GM18505 (cell line): ENCODE data around the gene CDKAL1.
"Not testable (repeated sequence)": the region's sequence is repeated elsewhere in the genome, so short reads cannot be mapped to it uniquely, and the experiment has no call there.

ENCODE experiments used
- ATAC-seq: cut with Tn5 transposase; IDR thresholded peaks from one replicate; pipeline ENCODE4 v1.9.1; 2021; ENCODE audit not compliant: unreplicated experiment
- POLR2A ChIP-seq: IDR thresholded peaks from 4 replicates; pipeline ENCODE4 v1.6.1; 2011; ENCODE audit warnings: borderline replicate concordance; ENCODE audit not compliant: insufficient read depth, insufficient read length; ENCODE audit errors: extremely low read depth

CDKAL1 gene

DNA sequence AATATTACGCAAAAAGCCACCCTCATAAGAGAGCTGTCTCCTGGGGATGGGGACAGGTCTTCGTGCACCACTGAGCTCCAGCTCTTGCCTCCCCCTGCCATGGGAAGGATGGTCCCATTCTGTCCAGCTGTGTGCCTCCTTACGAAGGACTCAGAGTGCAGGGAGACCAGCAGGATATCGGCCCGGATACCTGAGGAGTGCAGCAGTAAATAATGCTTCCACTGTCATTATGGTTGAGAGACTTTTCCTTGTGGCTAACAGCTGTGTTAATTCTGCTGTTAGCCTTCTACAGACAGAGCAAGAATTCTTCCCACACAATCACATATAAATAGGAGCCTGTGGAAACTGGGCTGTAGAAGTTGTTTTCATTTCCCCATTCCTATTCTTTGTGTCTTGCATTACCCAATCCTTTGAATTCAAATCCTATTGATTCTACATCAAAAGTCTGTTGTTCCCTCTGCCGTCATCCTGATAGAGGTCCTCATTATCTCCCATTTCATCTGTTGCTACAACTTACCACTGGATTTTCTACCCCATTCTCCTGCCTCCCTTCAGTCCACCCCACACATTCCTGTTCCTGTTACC, 694.7 kb downstream of the CDKAL1 start:
- ATAC-seq = no peak

DNA sequence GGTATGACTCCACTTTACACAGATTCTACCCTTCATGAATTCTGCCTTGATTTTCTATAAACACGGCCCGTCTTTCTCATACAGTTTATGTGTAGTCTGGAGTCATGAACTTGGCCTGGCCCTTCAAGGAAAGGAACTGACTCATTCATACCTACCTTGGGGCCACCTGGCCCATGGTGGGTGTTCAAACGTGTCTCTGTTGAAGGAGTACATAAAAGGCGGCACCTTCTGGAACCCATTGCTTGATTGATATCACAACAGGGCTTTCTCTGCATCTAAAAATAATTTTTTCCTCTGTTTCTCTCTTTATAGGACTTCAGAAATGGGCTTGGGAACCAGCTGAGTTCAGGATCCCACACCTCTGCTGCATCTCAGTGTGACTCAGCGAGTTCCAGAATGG, 696.3 kb downstream of the CDKAL1 start:
- no peak for TF ChIP-seq POLR2A
- ATAC-seq = no peak

More for the DNA sequence above, 694.7 kb downstream of the CDKAL1 start:
- no peak for TF ChIP-seq POLR2A

DNA sequence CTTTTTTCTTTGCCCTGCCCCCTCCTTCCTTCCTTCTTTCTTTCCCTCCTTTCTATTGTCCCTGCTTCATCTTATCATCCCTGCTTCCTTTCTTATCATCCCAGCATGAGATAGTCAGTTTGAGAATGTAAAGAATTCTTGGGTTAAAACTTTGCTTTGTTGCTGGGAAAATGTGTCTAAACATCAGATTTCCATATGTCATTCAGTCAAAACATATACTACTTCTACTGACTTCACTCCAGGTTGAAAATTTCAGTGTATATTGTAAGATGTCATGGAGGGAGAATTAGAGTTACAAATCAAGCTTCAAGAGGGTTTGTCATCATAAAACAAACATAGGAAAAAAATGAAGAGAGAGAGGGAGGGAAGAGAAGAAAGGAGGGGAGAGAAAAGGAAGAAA, 700.9 kb downstream of the CDKAL1 start:
- no peak for TF ChIP-seq POLR2A
- ATAC-seq = no peak

DNA sequence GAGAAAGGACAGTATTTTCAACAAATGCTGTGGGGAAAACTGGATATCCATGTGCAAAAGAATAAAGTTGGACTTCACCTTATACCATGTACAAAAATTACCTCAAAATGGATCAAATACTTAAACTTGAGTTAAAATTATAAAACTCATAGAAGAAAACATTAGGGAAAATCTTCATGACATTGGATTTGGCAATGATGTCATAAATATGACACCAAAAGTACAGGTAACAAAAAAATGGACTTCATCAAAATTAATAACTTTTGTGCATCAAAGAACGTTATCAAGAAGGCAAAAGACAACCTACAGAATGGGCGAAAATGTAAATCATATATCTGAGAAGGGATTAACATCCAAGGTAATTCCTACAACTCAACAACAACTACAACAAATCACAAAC, 704.0 kb downstream of the CDKAL1 start:
- no peak for ATAC-seq
- TF ChIP-seq POLR2A = no peak

GRCh38 chr6:21240709-21241108, 706.5 kb downstream of the CDKAL1 start:
- ATAC-seq = no peak

DNA sequence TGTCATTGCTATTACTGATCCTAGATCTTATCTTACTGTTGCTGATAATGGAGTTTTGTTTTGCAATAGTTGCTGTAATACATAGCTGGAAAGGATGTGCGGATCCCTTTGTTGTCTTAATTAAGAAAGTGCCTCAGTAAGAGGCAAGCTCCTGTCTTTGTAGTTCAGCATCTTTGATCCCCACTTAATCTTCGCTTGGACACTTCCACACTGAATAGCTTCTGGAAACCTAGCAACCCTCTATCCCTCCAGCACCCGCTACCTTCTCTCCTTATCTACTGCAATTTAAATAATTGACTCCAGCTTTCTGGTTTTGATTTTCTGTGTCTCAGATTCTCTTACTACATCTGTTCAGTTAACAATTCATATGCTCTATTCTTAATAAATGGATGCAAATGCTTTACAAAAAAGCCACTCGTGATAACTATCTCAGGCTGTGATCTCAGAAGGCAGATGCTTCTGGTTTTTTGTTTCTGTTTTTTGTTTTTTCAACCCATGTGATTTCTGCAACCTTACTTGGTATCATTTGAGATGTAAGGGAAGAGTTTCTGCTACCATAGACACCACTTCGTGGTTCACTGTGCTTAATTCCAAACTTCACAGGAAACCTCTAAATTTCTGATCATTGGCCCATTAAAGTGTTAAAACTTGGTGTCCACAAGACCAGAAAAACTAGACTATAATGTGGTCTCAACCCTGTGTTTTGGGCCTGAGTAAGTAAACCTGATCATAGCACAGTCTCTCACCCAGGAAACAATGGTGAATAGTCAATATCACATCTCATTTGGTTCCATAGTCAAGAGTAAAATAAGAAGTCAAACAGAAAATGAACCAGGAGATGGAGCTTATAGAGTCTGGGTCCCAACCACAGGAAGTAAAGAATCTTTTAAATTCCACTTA, 707.2 kb downstream of the CDKAL1 start:
- no peak for TF ChIP-seq POLR2A
- ATAC-seq = no peak

More at GRCh38 chr6:21240709-21241108, 706.5 kb downstream of the CDKAL1 start:
- no peak for TF ChIP-seq POLR2A

GRCh38 chr6:21244897-21245470, 710.7 kb downstream of the CDKAL1 start:
- ATAC-seq = no peak
- no peak for TF ChIP-seq POLR2A

DNA sequence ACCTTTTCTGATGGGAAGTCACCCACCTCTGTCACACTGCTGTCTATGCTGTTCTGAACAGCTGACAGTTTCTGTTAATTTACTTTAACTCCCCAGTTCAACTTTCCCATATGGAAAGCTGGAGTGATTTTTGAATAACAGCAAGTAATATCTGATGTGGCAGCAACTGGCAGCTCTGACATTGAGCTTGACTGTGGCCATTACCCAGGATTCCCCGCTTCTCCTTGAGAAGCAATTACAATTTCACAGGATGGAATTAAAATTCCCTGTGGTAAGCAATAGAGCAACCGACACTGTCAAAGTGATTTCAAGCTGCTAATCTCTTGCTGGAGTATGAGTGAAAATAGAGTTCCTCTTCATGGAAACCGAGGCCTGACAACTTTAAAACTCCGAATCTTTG, 711.2 kb downstream of the CDKAL1 start:
- TF ChIP-seq POLR2A = no peak
- ATAC-seq = no peak

GRCh38 chr6:21246075-21246474, 711.8 kb downstream of the CDKAL1 start:
- ATAC-seq = no peak
- TF ChIP-seq POLR2A = no peak

DNA sequence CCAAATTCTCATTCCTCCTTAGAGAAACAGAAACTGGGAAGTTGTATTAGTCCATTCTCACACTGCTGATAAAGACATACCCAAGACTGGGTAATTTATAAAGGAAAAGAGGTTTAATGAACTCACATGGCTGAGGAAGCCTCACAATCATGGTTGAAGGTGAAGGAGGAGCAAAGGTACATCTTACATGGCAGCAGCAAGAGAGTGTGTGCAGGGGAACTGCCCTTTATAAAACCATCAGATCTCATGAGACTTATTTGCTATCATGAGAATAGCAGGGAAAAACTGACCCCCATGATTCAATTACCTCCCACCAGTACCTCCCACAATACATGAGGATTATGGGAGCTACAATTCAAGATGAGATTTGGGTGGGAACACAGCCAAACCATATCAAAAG, 720.2 kb downstream of the CDKAL1 start:
- not testable (repeated sequence) for ATAC-seq

DNA sequence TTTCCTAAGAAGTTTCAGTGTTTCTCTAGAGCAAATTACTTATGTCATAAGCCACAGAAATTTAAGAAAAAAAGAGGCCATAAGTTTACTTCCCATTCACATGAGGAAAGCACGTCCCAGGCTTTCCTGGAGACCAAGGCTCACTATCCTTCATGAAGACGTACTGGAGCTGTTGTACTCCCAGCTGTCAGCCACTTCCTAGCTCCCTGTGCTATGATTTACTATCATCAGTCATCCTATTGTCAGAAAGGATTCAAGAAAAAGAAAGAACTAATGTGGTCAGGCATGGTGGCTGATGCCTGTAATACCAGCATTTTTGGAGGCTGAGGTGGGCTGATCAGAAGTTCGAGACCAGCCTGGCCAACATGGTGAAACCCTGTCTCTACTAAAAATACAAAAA, 721.9 kb downstream of the CDKAL1 start:
- ATAC-seq = no peak
- no peak for TF ChIP-seq POLR2A

- no peak for TF ChIP-seq POLR2A
Observed at GRCh38 chr6:21257125-21257524, 722.9 kb downstream of the CDKAL1 start.

DNA sequence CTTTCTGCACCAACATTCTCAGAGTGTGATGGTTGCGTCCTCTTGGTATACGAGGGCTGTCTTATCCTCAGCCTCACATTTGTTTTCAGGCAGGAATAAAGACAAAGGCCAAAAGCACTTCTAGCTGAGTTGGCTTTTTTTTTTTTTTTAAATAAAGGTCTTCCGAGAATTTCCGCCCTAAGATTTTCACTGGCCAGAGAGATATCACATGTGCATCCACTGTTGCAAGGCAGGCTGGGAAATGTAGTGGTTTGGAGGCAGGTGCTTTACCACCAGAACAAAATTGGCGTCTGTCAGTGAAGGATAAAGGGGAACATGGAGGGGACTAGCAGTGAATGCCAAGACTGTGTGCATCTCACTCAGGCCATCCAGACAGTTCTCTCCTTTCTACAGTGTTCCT, 724.4 kb downstream of the CDKAL1 start:
- TF ChIP-seq POLR2A = no peak
- no peak for ATAC-seq

More at GRCh38 chr6:21257125-21257524, 722.9 kb downstream of the CDKAL1 start:
- ATAC-seq = no peak

GRCh38 chr6:21259660-21260059, 725.4 kb downstream of the CDKAL1 start:
- ATAC-seq = no peak
- TF ChIP-seq POLR2A = no peak
